Upper lobe of right lung (tissue), 1 donor: ENCODE data around the gene ID1. TPM values are rescaled to one million over a fixed set of nuclear protein-coding genes. Genes with fewer than 3 reads are reported as not detected.

Source experiments
- ATAC-seq: fragments of 200-7000 bp; cut with Tn5 transposase; one replicate; pipeline ENCODE4 v1.9.1; 2020; ENCODE audit warnings: mild to moderate bottlenecking, moderate library complexity
- DNase-seq: peaks from one replicate; pipeline ENCODE4 v3.0.0-alpha.2; 2020
- H3K27ac ChIP-seq: fragments of 200-600 bp; one replicate; pipeline ENCODE4 v1.8.0; 2022
- H3K27me3 ChIP-seq: fragments of 200-600 bp; one replicate; pipeline ENCODE4 v1.8.0; 2022; ENCODE audit warnings: mild to moderate bottlenecking
- H3K36me3 ChIP-seq: fragments of 200-600 bp; one replicate; pipeline ENCODE4 v1.8.0; 2022
- H3K4me1 ChIP-seq: fragments of 200-600 bp; one replicate; pipeline ENCODE4 v1.8.0; 2022
- H3K4me3 ChIP-seq: fragments of 200-600 bp; one replicate; pipeline ENCODE4 v1.8.0; 2022; ENCODE audit warnings: mild to moderate bottlenecking
- H3K9me3 ChIP-seq: fragments of 200-600 bp; one replicate; pipeline ENCODE4 v1.8.0; 2022
- intact Hi-C: fragments of 100-400 bp; cut with DNase I; formaldehyde crosslinking; loops from one replicate; pipeline ENCODE4 v1.11.0; 2022
- microRNA-seq: library from miRNA; unstranded; fragments of <30 nt; microRNA quantifications from one replicate; pipeline ENCODE4 v1.2.0, GENCODE V29; 2020; ENCODE audit warnings: borderline microRNAs expressed
- total RNA-seq: library from RNA; stranded (reverse); fragmentation: NEBNext Ultra II Directional; extraction: Animal tissue kit (Norgen Biotek cat#: 25700); gene quantifications from one replicate; pipeline ENCODE4 v1.2.1, GENCODE V29; 2021
- TF ChIP-seq, protein P1 (sequence below): fragments of 200-600 bp; IDR thresholded peaks from one replicate; pipeline ENCODE4 v1.8.0; 2022; ENCODE audit warnings: antibody characterized with exemption
- donor health status: DM: no; HTN: yes; CAD: no; lungs with severe emphysema.

Gene ID1
- total RNA-seq, 1 donor from 2014 or later: 515 TPM

DNA sequence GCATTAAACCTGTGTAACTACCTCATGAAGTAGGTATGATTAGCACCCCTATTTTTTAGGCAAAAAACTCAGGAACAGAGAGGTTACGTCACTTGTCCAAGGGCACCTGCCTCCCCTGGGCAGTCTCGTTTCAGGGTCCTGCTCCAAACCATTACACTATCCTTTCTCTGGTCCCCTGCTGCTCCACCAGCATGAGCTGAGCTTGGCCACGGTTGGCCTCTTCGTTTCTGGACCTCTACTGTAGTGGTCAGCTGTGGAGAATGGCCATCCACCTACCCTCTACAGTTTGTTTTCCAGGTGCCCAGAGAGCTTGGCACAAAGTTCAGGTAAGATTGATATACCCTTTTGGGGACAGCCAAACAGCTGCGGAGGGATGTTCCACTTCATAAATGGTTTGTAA is 49.4 kb downstream of the ID1 start:
- intact Hi-C loops: no loop called here
- Histone ChIP-seq H3K36me3 (no peaks in the 10 kb centered on the region), H3K4me3 (no peak overlapping the region), H3K9me3 (no peaks in the 10 kb centered on the region), H3K4me1 (no peaks in the 10 kb centered on the region), H3K27me3 (no peaks in the 10 kb centered on the region), H3K27ac (no peak overlapping the region)
- ATAC-seq (no peak), DNase-seq (no peak)
- TF ChIP-seq, protein P1, sequence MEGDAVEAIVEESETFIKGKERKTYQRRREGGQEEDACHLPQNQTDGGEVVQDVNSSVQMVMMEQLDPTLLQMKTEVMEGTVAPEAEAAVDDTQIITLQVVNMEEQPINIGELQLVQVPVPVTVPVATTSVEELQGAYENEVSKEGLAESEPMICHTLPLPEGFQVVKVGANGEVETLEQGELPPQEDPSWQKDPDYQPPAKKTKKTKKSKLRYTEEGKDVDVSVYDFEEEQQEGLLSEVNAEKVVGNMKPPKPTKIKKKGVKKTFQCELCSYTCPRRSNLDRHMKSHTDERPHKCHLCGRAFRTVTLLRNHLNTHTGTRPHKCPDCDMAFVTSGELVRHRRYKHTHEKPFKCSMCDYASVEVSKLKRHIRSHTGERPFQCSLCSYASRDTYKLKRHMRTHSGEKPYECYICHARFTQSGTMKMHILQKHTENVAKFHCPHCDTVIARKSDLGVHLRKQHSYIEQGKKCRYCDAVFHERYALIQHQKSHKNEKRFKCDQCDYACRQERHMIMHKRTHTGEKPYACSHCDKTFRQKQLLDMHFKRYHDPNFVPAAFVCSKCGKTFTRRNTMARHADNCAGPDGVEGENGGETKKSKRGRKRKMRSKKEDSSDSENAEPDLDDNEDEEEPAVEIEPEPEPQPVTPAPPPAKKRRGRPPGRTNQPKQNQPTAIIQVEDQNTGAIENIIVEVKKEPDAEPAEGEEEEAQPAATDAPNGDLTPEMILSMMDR: no peak

Small RNAs within 50 kb of the gene (microRNA-seq; reads per million reads assigned to microRNA genes)
- not detected for gene MIR3193

Other genes with a start within 250 kb of the ID1 start
- gene DEFB118, start 236.7 kb upstream of the ID1 start, total RNA-seq: not detected
- not detected for gene DEFB119, start 214.7 kb upstream of the ID1 start, total RNA-seq
- gene DEFB121, start 199.1 kb upstream of the ID1 start, total RNA-seq: not detected
- gene DEFB123, start 164.7 kb upstream of the ID1 start, total RNA-seq: not detected
- gene DEFB124, start 130.2 kb upstream of the ID1 start, total RNA-seq: not detected
- gene REM1, start 130.0 kb upstream of the ID1 start, total RNA-seq: 4.0 TPM
- gene HM13, start 90.8 kb upstream of the ID1 start, total RNA-seq: 169 TPM
- 19.1 TPM for gene COX4I2, start 32.6 kb downstream of the ID1 start, total RNA-seq
- gene BCL2L1, start 117.6 kb downstream of the ID1 start, total RNA-seq: 174 TPM
- gene TPX2, start 134.0 kb downstream of the ID1 start, total RNA-seq: 1.6 TPM
- gene MYLK2, start 214.1 kb downstream of the ID1 start, total RNA-seq: not detected
- gene FOXS1, start 240.3 kb downstream of the ID1 start, total RNA-seq: 3.3 TPM